Cardiac fibroblast (primary cell): ENCODE measurements around the gene SMIM33.

Experiments
- DNase-seq, 2 donors: peaks; one replicate each; pipeline versions ENCODE4 v3.0.0 to v3.0.0-alpha.2; 2010; ENCODE audit warnings: low read depth in 2 of 2
- H3K4me3 ChIP-seq, 2 donors: replicated peaks in 1 of 2; 1 replicate in 1 of 2; 2 replicates in 1 of 2; pipeline ENCODE4 v1.5.1; 2011; ENCODE audit warnings: low read depth in 2 of 2, low read length in 2 of 2, mild to moderate bottlenecking in 2 of 2, moderate library complexity in 1 of 2
- TF ChIP-seq, protein P1 (sequence below): IDR thresholded peaks from one replicate; pipeline ENCODE4 v1.5.1; 2011; ENCODE audit warnings: low read depth, mild to moderate bottlenecking, low read length, inconsistent platforms

SMIM33 gene

DNA sequence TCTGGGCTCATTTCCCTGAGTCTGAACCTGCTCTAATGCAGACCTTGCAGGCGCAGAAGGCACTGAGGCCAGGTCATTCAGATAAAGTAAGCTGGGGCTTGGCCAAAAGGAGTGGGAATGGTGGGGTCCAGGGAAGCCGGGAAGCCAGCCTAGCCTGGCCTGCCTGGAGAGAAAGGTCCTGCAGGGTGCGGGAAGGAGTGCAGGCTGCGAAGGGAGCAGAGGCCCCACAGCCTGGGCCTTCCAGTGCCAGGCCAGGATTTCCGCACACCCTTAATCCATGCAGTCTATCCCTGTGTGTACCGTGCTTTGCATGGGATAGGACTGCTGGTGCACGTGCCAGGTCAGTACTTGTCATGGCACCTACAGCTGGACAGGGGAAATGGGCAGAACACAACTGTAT, 15.4 kb downstream of the SMIM33 start:
- no peak for DNase-seq
- TF ChIP-seq, protein P1, sequence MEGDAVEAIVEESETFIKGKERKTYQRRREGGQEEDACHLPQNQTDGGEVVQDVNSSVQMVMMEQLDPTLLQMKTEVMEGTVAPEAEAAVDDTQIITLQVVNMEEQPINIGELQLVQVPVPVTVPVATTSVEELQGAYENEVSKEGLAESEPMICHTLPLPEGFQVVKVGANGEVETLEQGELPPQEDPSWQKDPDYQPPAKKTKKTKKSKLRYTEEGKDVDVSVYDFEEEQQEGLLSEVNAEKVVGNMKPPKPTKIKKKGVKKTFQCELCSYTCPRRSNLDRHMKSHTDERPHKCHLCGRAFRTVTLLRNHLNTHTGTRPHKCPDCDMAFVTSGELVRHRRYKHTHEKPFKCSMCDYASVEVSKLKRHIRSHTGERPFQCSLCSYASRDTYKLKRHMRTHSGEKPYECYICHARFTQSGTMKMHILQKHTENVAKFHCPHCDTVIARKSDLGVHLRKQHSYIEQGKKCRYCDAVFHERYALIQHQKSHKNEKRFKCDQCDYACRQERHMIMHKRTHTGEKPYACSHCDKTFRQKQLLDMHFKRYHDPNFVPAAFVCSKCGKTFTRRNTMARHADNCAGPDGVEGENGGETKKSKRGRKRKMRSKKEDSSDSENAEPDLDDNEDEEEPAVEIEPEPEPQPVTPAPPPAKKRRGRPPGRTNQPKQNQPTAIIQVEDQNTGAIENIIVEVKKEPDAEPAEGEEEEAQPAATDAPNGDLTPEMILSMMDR = no peak
- H3K4me3 ChIP-seq = no peak overlapping the region

DNA sequence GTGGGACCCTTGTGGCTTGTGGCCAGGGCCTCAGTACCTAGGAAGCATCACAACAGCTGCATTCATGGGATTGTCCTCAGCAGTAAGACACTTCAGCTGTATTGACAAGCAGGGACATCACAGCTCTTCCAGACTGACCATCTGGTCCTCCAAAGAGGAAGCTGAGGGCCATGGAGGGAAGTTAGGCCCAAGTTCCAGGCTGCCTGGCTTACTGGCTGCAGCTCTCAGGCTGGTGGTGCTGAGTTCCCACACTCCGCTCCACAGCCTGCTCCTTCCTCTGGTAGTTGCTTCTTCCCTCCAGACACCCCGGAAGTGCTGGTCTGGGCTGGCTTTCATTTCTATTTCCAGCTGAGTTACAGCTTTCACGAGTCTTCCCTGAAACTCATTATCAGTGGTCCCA, 17.5 kb downstream of the SMIM33 start:
- TF ChIP-seq, protein P1 = no peak
- no peak for DNase-seq
- H3K4me3 ChIP-seq = no peak overlapping the region

DNA sequence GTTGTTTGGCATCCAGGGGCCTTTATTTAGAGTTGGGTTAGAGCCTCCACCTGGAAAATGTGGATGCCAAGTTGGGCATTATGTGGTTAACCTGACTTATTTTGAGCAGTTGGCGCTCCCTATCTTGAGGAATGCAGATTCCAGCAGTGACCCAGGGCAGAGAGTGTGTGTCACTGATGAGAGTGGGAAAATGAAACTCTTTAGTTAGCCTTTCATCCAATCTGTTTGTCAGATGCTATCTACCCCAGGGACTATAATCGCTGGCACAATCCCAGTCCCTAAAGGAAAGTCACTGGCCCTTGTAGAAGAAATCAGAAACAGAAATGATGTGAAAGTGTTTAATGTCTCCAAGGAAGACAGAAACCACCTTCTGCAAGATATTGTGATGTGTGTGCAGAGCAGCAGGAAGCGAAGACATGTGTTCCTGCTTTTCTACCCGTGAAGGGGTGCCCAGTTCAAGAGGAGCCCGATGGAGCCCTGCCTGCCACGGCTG, 21.9 kb downstream of the SMIM33 start:
- TF ChIP-seq, protein P1 = no peak
- DNase-seq = peak; percentile 55 to 64
- no peak overlapping the region for H3K4me3 ChIP-seq

DNA sequence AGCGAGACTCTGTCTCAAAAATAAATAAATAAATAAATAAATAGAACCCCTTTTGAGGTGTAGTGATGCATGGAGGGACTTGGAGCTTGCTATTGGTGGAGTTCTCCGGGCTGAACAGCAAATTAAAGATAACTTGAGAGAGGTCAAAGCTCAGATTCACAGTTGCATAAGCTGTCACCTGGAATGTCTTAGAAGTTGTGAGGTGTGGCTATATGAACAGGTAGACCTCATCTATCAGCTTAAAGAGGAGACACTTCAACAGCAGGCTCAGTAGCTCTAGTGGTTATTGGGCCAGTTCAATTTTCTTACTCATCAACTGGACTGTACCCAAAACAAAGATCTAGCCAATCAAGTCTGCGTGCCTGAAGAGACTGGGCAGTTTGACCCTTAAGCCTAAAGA, 23.5 kb downstream of the SMIM33 start:
- peak in 1 of 2 donors; percentile 41 for DNase-seq
- H3K4me3 ChIP-seq = no peak overlapping the region
- TF ChIP-seq, protein P1 = no peak

DNA sequence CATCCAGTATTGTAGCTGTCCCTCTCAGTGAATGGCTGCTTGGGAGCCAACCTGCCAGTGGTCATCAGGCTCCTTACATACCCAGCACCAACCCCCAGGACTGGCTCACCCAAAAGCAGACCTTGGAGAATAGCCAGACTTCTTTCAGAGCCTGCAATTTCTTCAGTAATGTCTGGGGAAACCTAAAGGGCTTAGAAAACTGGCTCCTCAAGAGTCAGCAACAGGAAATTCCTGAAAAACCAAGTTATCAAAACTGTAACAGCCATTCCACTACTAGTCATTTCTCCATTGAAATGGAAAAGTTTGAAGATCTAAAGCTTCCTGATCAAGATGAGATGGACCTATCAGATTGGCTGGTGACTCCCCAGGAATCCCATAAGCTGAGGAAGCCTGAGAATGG, 24.0 kb downstream of the SMIM33 start:
- TF ChIP-seq, protein P1 = no peak
- no peak overlapping the region for H3K4me3 ChIP-seq
- DNase-seq = peak; percentile 68 to 84

DNA sequence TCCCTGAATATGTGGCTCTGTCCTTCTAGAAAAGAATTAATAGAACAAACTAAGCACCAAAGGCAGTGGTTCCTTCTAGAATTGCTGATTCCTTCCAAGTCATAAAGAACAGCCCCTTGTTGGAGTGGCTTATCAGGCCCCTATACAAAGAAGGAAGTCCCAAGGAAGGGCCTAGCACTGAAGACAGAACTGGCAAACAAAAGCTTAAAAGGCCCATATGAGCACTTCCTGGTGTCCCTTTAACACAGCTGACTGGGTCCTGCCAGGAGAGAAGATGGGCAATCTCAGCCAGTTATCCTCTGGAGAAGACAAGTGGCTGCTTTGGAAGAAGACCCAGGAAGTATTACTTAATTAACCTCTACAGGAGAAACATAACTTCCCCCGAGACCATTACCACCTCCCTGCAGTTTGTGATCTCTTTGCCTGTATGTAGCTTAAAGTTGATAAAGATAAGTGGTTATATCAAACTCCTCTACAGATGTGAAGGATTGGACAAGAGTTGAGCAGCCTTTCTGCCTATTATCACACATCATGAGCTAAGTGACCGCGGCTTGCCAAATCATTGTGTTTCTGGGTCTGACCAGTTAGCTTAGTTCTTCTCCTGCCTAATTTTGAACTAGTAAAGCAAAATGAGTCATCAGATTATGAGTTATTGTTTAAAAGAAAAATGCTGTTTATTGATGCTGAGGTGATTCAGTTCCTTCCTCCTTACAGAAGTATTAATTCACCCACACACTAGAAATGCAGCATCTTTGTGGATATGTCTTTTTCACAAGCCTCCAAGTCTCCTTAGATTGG, 25.0 kb downstream of the SMIM33 start:
- H3K4me3 ChIP-seq = no peak overlapping the region
- DNase-seq = peak; percentile 58 to 83
- TF ChIP-seq, protein P1 = no peak
